Muscle of back (tissue), 11 donors: ENCODE measurements around the gene SERTAD1. TPM values are rescaled to one million over a fixed set of nuclear protein-coding genes. Genes with fewer than 3 reads are reported as not detected.
A peak's percentile ranks its signal among the peaks of the same experiment; 100 is the strongest.

ENCODE experiments used
- DNase-seq, 3 donors: peaks; one replicate each; pipeline versions ENCODE4 v3.0.0 to v3.0.0-alpha.2; 2013
- polyA plus RNA-seq, 10 donors: library from polyadenylated mRNA; unstranded; fragments of 120-200 nt; gene quantifications; one replicate each; pipeline ENCODE4 v1.2.1, GENCODE V29; 2013; ENCODE audit not compliant: insufficient read length in 10 of 10

The SERTAD1 gene
- polyA plus RNA-seq, 10 donors: 4.2 to 7.7 (median 6.2) TPM

DNA sequence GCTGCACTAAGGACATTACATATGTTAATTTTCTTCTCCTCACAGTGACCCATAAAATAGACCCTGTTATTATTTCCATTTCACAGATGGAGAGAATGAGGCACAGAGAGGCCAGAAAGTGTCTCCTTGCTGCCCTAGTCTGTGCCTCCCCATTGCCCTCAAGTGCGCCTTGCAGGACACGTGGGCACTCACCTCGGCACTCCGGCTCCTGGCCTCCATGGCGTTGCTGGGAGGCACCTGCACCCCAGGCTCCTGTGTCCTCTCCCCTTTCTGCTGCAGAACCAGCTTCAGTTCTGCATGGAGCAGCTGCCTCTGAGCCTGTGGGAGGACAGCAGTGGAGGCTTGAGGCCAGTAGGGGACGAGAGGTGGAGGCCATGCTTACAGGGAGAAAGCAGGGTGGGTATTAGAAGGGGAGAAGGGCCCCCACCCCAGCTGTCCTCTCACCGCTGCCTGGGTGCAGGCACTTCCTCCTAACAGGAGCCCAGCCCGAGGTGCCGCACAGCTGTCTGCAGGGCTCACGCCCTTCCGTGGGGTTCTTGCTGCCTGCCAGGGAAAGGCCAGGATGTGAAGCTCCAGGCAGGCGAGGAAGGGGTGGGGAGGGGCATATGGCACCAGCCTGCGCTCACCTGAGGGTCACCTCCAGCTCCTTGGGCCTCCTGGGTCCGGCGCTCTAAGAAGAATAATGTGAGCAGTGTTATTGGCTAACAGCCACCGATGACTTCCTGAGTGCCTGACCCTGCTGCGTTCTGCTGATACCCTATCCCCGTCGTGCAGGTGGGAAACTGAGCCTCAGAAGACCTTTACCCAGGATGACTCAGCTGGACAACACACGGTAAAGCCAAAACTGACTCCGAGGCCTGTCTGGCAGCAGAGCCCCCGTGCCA, 17.8 kb downstream of the SERTAD1 start:
- DNase-seq: no peak

DNA sequence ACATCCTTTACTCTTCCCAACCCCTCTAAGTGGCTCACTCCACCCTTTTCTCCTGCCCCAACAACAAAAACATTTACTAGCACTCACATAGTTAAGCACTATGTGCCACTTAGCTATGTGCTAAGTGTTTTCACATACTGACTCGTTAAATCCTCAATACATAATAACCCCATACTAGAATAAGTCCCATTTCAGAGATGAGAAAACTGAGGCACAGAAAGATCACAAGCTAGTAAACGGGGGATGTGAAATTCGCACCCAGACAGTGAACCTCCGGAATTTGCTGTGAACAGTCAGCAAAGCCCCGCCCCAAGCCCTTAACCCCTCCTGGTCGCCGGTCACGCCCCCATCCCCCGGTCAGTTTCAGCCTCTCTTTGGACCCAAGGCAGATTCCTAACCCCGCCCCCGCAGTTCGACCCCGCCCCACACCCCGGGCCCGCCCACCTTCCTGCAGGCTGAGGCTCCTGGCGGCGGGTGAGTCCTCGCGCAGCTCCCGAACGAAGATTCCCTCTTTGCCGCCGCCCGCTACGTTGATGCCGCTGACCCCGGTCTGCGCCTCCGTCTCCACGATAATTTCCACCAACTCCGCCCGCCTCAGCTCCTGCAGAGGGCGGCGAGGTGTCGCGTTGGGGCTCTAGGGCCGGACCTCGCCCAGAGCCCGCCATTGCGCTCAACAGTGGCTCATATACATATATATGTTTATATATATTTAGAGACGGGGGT, 22.4 kb downstream of the SERTAD1 start:
- peak; percentile 79 to 94 (median 88) for DNase-seq

DNA sequence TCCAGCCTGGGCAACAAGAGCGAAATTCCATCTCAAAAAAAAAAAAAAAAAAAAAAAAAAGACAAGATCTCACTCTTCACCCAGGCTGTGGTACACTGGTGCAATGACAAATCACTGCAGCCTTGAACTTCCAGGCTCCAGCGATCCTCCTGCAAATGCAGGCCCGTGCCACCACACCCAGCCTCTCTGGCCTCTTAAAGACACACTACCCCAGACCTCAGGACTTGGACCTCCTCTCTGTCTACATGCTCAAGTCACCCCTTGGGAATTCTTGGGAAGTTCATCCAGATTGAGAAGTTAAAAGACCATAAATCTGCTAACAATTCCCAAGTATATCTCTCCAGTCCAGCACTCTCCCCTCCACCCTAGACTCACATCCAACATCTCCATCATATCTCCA, 25.2 kb downstream of the SERTAD1 start:
- DNase-seq: peak in 1 of 3 donors; percentile 30

DNA sequence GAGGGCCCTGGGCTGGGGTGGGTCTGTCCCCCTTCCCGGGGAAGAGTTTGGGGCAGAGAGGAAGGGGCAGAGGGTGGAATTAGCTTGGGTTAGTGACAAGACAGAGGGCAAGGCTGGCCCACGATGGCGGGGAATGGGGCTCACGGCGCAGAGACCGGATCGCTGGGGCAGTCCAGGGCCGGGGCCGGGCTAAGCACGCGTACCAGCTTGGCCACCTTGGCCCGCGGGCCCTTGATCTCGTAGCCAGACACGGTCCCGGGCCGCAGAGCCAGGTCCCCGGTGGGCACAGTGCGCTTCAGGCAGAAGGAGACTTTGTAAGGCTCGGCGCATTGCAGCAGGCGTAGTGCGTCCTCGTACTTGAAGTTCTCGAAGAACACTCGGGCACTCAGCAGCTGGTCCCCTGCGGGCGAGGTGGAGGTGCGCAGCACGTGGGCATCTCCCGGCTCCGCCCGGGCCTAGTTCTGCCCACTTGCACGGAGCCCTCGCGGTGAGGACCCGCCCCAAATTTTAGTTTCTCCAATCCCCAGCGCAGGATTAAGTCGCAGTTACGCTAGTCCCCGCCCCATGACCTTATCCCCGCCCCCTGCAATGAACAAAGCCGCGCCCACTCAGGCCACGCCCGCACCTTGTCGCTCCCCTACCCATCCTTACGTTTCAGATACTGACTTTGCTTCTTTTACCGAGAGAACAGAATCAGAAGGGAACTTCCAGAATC, 27.2 kb downstream of the SERTAD1 start:
- peak in 1 of 3 donors; percentile 36 for DNase-seq

DNA sequence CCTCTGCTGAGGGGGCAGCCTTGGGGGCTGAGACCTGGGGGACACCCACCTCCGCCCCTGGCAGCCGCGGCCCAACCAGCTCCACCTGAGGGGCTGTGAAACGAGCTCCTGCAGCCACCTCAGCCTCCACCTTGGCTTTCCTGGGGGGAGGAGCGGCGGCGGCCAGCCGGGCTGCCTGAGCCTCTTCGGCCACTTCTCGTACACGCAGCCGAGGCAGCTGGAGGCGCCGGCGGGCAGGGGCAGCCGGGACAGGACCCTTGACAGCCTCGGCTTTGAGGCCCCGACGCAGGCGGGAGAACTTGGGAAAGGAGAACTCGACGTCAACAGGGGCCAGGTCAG, 28.3 kb downstream of the SERTAD1 start:
- DNase-seq: no peak

DNA sequence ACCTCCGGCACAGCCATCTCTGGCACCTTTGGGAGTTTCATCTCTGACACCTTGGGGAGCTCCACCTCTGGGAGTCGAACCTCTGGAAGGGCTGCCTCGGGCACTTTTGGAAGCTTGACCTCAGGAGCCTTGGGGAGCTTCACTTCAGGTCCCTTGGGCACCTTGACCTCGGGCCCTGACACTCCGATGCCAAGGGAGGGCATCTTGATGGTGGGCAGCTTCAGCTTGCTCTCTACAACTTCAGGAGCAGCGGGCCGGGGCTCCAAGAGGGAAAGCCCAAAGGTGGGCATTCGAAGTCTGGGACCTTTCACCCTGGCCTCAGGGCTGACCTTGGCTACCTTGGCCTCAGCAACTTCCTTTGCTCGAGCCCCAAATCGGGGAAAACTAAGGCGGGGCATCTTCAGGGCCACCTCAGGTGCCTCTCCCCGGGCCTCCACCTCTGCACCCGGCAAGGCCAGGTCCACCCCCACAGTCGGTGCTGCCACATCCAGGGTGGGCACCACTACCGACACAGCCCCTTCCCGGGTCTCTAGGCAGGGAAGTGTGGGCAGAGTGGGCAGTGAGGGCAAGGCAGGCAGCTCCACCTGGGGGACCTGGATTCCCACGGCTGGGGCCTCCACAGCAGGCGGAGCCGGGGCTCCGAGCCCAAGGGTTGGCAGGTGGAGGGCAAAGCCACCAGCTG, 28.8 kb downstream of the SERTAD1 start:
- no peak for DNase-seq

DNA sequence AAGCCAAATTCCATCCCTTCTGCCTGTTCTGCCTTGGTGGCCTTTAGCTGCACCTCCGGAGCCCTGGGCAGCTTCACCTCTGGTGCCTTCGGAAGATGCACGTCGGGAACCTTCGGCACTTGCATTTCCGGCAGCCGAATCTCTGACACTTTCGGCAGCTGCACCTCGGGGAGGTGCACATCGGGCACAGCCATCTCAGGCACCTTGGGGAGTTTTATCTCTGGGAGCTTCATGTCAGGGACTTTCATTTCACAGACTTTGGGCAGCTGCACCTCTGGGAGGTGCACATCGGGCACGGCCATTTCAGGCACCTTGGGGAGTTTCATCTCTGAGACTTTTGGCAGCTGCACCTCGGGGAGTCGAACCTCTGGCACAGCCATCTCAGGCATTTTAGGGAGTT, 29.8 kb downstream of the SERTAD1 start:
- DNase-seq: no peak

DNA sequence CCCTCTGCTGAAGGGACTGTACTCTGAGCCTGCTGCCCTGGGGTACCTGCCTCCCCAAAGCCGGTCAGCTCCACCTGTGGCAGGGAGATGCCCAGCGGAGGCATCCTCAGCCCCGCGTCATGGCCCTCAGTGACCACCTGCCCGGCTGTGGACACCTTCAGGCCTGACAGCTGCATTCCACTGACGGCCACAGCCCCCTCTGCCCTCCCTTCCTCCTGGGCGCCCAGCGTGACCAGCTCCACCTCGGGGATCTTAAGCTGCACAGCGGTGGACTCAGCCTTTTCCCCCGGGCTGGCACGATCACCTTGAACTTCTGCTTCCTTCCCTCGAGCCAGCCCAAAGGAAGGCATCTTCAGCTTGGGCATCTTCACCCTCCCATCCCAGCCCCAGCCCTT, 31.0 kb downstream of the SERTAD1 start:
- no peak for DNase-seq

DNA sequence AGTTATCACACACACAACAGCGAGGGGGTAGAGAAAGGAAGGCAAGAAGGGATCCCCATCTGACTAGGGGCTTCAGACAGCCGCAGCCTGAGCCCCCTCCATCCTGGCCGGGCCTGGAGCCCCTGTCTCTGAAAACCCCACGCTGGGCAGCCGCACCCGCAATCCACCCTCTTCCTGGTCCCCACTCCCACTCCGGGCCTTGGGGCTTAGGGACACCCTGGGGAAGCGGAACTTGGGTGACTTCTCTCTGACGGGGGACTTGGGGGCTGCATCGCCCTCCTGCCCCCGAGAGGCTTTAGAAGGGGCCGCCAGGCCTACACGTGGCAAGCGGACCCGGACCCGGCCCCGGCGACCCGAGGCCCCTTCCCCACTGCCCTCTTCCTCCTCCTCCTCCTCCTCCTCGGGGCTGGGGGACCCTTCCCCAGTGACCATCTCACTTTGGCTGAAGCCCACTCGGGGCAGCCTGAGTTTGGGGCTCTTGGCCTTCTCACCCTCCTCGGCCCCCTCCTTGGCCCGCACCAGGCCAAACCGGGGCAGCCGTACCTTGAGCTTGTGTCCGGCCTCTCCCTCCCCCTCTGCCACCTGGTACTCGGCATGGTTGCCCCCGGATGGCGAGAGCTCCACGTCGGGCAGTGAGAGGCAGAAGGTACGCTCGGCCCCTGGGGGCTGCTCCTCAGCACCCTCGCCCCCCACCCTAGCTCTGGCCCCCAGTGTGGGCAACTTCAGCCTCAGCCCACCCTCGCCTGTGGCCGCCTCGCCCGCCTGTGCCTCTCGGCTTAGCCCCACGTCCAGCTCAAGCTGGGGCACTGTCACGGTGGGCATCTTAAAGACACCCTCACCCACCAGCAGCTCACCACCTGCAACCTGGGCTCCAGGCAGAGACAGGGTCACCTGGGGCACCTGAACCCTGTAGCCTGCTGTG, 31.6 kb downstream of the SERTAD1 start:
- DNase-seq: no peak

DNA sequence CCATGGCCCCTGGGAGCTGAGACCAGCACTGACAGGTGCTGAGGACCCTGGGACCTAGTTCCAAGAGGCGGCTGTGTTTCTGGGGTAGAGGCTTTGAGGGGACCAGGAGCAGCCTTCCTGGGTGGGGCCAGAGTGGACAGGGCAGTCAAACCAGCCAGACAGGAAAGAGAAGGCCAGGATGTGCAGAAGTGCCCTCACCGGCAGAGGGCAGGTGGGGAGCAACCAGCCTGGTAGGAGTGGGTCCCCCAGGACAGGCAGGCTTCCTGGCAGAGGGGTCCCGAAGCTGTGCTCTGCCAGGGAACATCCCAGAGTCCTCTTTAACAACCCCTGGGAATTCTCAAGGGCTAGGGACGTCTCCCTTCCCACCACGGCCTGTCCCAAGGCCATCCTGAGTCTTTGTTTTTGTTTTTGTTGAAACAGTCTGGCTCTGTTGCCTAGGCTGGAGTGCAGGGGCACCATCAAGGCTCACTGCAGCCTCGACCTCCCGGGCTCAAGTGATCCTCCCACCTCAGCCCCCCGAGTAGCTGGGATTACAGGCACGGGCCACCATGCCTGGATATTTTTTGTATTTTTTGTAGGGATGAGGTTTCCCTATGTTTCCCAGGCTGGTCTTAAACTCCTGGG, 32.8 kb downstream of the SERTAD1 start:
- no peak for DNase-seq

DNA sequence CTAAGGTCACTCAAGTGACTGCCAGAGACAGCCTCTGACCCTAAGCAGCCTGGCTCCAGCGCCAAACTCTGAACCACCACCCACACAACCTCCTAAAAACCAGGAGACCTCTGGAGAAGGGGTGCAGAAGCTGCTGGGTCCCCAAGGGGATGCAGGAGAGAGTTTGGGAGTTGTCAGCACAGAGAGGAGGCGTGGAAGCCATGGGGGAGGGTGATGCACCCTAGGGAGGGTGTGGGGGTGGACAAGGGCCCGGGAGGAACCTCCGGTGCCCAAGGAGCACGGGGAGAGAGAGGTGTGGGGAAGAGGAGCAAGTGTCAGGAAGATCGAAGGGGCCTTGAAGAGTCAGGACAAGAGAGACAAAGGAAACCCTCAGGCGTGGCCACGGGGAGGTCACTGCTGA, 33.7 kb downstream of the SERTAD1 start:
- DNase-seq: no peak

DNA sequence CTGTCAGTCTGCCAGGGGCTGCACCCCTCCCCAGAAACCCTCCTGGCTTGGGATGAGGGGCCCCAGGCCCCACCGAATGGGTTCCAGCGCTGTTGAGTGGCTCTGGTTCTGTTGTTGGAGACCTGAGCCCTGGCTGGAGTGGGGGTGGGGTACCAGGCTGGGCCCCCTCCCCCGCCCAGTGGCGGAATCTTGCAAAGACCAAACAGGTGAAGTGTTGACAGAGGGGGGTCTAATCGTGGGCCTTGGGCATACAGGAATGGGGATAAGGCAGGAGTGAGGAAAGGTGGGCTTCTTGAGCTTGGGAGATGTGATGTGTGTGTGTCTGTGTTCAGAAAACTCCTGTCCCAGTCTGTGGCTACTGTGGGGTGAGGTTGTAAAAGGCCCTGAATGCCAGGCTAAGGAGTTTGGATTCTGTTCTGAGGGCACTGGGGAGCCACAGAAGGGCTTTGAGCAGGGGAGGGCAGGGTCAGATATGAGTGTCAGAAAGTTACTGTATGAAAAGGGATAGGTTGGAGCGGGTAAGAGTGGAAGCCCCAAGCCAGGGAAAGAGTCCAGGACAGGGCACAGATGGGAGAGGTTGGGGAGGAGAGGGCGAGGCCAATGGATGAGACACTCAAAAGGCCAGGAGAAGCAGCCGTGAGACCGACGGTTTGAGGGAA, 35.6 kb downstream of the SERTAD1 start, which contains the start of gene HIPK4:
TSS of gene HIPK4 (minus strand) at position 98 of the 659 bp plus-strand sequence. CDS start 279 bp downstream, outside the sequence.
- no peak for DNase-seq

DNA sequence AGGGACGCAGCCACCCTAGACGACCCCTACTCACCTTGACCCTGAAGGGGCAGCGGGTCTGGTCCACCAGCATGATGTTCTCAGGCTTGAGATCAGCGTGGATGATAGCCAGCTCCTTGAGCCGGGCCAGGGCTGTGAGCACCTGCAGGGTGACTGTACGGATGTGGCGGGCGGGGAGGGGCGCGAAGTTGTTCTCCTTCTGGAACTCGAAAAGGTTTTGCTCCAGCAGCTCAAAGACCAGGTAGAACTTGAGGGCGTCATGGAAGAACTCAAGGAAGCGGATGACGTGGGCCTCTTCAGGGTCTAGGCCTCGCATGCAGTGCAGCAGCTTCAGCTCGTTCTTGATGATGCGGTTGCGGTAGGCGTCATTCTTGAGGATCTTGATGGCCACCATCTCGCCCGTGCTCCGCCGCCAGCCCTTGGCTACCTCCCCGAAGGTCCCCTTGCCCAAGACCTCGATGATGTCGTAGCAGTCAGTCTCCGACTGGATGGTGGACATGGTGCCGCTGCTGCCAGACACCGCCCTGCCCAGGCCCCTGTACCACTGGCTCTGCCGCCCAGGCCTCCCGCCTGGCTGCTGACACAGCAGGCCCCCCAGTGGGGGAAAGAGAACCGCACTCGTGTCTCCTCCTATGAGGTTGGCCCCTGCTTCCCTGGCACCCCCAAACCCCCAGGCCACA, 36.2 kb downstream of the SERTAD1 start:
- no peak for DNase-seq

DNA sequence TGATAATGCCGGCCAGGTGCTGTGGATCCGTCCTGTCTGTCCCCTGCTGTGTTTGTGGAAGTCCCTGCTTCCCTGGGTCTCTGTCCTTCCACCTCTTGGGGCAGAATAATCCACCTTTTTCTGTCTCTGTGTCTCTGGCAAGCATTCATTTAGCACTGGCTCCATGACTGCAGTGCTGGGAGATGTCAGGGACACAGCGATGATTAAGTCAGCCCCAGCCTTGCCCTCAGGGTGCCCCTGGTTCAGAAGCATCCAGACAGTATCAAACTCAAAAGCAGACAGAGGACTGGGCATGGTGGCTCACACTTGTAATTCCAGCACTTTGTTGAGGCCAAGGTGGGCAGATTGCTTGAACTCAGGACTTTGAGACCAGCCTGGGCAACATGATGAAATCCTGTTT, 37.3 kb downstream of the SERTAD1 start:
- no peak for DNase-seq

DNA sequence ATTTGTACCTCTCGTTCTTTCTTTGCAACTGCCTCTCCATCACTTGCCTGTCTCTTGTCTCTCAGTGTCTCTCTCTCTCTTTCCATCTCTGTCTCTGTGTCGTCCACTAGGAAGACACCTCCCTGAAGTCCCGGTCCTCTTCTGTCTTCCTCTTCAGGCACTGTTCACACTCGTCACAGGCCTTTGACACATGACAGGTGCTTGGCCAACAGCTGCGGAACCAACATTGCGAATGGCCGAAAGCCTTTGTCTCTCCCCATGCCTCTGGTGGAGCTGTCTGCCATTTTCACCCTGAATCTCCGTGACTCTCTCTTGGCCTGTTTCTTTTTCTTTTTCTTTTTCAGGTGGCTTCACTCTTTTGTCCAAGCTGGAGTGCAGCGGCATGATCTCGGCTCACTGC, 38.6 kb downstream of the SERTAD1 start:
- DNase-seq: no peak

DNA sequence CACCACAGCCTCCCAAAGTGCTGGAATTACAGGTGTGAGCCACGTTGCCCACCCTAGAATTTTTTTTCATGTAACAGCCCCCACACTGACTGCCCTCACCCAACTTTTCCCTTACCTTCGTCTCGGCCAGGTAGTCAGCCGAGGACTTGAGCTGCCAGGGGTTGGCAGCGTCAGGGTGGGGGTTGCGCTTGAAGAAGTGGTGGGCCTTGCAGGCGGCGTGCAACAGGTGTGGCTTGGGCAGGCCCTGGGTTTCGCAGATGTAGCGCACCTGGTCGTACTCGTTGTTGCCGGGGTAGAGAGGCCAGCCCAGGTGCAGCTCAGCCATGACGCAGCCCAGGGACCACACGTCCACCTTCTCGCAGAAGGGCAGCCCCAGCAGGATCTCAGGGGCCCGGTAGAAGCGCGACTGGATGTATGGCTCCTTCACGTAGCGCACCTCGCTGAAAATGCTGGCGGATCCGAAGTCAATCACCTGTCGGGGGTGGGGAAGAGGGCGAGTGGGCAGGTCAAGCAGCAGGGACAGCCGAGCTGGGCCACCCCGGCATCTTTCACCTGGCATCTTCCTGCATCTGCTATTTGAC, 42.0 kb downstream of the SERTAD1 start:
- DNase-seq: no peak

DNA sequence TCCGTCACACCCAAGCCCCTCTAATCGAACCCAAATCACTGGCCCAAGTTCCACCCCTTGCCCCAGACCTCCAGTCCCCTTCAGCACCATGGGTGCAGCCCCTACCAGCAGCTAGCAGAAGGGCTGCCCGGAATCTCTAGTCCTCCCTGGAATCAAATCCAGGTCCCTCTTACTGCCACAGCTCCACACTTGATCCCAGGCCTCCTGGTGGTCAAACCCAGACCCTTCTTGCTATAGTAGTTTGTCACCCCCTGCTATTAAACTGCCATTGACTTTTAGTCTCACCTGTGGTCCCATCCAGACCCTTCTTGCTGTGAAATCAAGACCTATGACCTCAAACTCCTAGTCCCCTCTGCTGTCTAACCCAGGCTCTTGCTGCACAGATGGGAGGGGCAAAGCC, 44.5 kb downstream of the SERTAD1 start:
- no peak for DNase-seq

DNA sequence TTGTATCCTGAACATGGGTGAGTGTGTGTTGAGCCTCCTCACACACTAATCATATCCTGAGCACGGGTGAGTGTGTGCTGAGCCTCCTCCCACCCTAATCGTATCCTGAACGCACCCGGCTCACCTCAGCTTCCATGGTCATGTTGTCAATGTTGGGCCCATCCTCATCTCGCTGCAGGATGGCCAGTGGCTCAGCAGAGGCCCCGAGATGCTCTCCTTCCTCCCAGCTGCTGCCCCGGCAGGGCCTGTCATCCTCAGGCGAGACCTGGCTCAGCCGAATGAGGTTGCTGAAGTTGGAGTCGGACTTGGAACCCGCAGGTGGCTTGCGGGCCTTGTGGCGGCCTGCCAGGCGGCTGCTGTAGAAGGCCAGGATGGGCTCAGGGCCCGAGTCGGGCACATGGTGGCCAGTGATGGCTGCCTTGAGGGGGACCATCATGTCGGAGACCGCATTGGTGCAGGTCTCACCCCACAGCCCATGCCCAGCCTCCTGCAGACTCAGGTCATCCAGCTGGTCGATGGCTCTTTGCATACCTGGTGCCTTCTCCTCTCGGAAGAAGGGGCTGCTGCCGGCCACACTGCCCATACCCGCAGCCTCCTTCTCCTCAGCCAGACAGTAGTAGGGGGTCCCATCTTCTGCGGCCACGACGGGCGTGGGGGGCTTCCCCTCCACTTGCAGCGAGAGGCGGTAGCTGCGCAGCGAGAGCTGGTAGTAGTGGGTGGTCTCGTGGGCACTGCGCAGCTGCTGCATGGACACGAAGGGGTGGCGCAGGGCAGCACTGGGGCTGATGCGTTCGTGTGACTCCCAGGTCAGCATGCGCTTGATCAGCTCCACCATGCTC, 45.4 kb downstream of the SERTAD1 start:
- no peak for DNase-seq
